KMS-11 (cell line): ENCODE results near the gene RPS6KA2.

Source experiments
- H2AFZ ChIP-seq: fragments of 200-600 bp; sonication (generic); 2 replicates; pipeline ENCODE4 v1.6.1; 2016; ENCODE audit warnings: antibody characterized with exemption, mixed run types, low read depth
- H3K27ac ChIP-seq: fragments of 200-600 bp; sonication (generic); 2 replicates; pipeline ENCODE4 v1.6.1; 2016; ENCODE audit warnings: mild to moderate bottlenecking, mixed run types
- H3K27me3 ChIP-seq: fragments of 200-600 bp; sonication (generic); 2 replicates; pipeline ENCODE4 v1.6.1; 2017; ENCODE audit warnings: mild to moderate bottlenecking, low read depth, mixed run types, moderate library complexity; ENCODE audit not compliant: insufficient read depth
- H3K36me3 ChIP-seq: fragments of 200-600 bp; sonication (generic); 2 replicates; pipeline ENCODE4 v1.6.1; 2017; ENCODE audit warnings: mild to moderate bottlenecking, mixed run types; ENCODE audit not compliant: insufficient read depth
- H3K4me1 ChIP-seq: fragments of 200-600 bp; sonication (generic); 2 replicates; pipeline ENCODE4 v1.6.1; 2016; ENCODE audit warnings: mild to moderate bottlenecking, low read depth, mixed run types; ENCODE audit not compliant: poor library complexity, severe bottlenecking
- H3K4me2 ChIP-seq: fragments of 200-600 bp; sonication (generic); 2 replicates; pipeline ENCODE4 v1.7.0; 2016; ENCODE audit warnings: mild to moderate bottlenecking, mixed run types
- H3K4me3 ChIP-seq: fragments of 200-600 bp; sonication (generic); IDR thresholded peaks from 2 replicates; pipeline ENCODE4 v1.6.1; 2017; ENCODE audit warnings: low read depth, low read length, mixed read lengths; ENCODE audit not compliant: insufficient read depth
- H3K79me2 ChIP-seq: fragments of 200-600 bp; sonication (generic); 2 replicates; pipeline ENCODE4 v1.6.1; 2016; ENCODE audit warnings: low read depth, mixed run types; ENCODE audit not compliant: insufficient read depth
- H3K9ac ChIP-seq: fragments of 200-600 bp; sonication (generic); 2 replicates; pipeline ENCODE4 v1.6.1; 2016; ENCODE audit warnings: mild to moderate bottlenecking, mixed run types
- H4K20me1 ChIP-seq: fragments of 200-600 bp; sonication (generic); 2 replicates; pipeline ENCODE4 v1.6.1; 2016; ENCODE audit warnings: mild to moderate bottlenecking, mixed run types; ENCODE audit not compliant: insufficient read depth
- TF ChIP-seq, protein P1 (sequence below): fragments of 200-600 bp; sonication (generic); conservative IDR thresholded peaks from 2 replicates; pipeline ENCODE4 v1.6.1; 2017; ENCODE audit warnings: low read depth, mild to moderate bottlenecking, antibody characterized with exemption, low read length, moderate library complexity, mixed read lengths

The RPS6KA2 gene

GRCh38 chr6:166618866-166619761 lies 7.9 kb downstream of the RPS6KA2 start:
- H3K27ac ChIP-seq: no peak overlapping the region
- no peaks in the 10 kb centered on the region for H3K36me3 ChIP-seq
- H2AFZ ChIP-seq: no peak overlapping the region
- H3K79me2 ChIP-seq: no peaks in the 10 kb centered on the region
- TF ChIP-seq, protein P1, sequence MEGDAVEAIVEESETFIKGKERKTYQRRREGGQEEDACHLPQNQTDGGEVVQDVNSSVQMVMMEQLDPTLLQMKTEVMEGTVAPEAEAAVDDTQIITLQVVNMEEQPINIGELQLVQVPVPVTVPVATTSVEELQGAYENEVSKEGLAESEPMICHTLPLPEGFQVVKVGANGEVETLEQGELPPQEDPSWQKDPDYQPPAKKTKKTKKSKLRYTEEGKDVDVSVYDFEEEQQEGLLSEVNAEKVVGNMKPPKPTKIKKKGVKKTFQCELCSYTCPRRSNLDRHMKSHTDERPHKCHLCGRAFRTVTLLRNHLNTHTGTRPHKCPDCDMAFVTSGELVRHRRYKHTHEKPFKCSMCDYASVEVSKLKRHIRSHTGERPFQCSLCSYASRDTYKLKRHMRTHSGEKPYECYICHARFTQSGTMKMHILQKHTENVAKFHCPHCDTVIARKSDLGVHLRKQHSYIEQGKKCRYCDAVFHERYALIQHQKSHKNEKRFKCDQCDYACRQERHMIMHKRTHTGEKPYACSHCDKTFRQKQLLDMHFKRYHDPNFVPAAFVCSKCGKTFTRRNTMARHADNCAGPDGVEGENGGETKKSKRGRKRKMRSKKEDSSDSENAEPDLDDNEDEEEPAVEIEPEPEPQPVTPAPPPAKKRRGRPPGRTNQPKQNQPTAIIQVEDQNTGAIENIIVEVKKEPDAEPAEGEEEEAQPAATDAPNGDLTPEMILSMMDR: no peak
- H4K20me1 ChIP-seq: no peaks in the 10 kb centered on the region
- H3K4me1 ChIP-seq: no peaks in the 10 kb centered on the region
- no peaks in the 10 kb centered on the region for H3K27me3 ChIP-seq
- H3K4me3 ChIP-seq: no peak overlapping the region
- H3K4me2 ChIP-seq: no peak overlapping the region
- H3K9ac ChIP-seq: no peak overlapping the region

GRCh38 chr6:166618251-166618650 lies 8.8 kb downstream of the RPS6KA2 start:
- no peaks in the 10 kb centered on the region for H4K20me1 ChIP-seq
- no peak overlapping the region for H3K4me3 ChIP-seq
- no peaks in the 10 kb centered on the region for H3K79me2 ChIP-seq
- H3K27me3 ChIP-seq: no peaks in the 10 kb centered on the region
- H3K36me3 ChIP-seq: no peaks in the 10 kb centered on the region
- no peak overlapping the region for H3K27ac ChIP-seq
- H2AFZ ChIP-seq: no peak overlapping the region
- TF ChIP-seq, protein P1: no peak
- H3K4me2 ChIP-seq: no peak overlapping the region
- no peak overlapping the region for H3K9ac ChIP-seq
- no peaks in the 10 kb centered on the region for H3K4me1 ChIP-seq

- H3K36me3 ChIP-seq: no peaks in the 10 kb centered on the region
- H4K20me1 ChIP-seq: no peaks in the 10 kb centered on the region
- H3K4me2 ChIP-seq: no peak overlapping the region
- H3K27me3 ChIP-seq: no peaks in the 10 kb centered on the region
- no peaks in the 10 kb centered on the region for H3K4me1 ChIP-seq
- no peak overlapping the region for H3K27ac ChIP-seq
- no peak overlapping the region for H3K9ac ChIP-seq
- no peaks in the 10 kb centered on the region for H3K79me2 ChIP-seq
- TF ChIP-seq, protein P1: no peak
- H3K4me3 ChIP-seq: no peak overlapping the region
- H2AFZ ChIP-seq: no peak overlapping the region
Measured at GRCh38 chr6:166617359-166617758, 9.7 kb downstream of the RPS6KA2 start.

DNA sequence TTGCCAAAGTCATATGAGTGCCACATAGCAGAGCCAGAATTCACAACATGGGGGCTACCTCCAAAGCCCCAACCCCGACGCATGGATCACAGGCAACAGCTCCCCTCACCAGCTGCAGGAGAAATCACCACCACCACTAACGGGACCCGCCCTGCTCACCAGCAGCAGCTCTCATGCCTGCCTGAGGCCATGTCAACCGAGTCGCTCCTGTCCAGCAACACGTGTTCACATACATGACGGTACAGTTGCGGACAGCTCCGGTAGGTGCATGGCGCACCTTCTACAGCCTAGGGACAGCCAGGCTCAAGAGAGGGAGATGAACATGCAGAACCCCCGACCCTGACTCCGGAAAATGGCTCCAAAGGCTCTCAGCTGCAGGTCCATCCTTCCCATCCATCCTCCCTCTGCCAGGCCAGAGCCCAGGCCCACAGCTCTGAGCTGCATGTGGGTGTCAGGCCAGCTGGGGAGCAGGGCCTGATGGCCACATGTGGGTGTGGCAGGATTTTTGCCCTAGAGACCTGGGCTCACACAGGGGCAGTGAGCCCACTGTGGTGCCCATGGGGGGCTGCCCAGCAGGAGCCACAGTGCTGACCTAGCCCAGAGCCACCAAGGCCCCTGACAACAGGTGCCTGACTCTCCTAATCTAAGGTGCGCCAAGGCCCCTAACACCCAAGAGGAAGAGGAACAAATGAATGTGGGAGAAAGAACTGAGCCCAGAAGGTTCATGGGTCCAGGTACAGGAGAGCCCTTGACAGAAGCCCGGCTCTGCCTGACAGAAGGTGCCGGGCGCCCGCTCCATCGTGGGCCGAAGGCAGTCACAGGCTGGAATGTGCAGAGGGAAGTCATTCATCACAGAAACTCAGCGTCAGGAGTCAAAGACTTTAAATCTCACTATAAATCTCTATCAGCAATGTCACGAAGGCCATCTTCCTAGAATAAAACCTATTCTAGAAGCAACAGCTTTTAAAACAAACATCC lies 10.5 kb downstream of the RPS6KA2 start:
- Histone ChIP-seq H3K27me3 (no peaks in the 10 kb centered on the region), H3K27ac (no peak overlapping the region), H3K36me3 (no peaks in the 10 kb centered on the region), H2AFZ (no peak overlapping the region), H3K79me2 (no peaks in the 10 kb centered on the region), H3K4me3 (no peak overlapping the region), H3K4me2 (no peak overlapping the region), H4K20me1 (no peaks in the 10 kb centered on the region), H3K9ac (no peak overlapping the region), H3K4me1 (no peaks in the 10 kb centered on the region)
- TF ChIP-seq, protein P1: no peak
